Immature natural killer cell (primary cell): ENCODE results near the gene SLC16A7. TPM values are rescaled to one million over a fixed set of nuclear protein-coding genes. Genes with fewer than 3 reads are reported as not detected.
A peak's percentile ranks its signal among the peaks of the same experiment; 100 is the strongest.
"Not testable (repeated sequence)": the region's sequence is repeated elsewhere in the genome, so short reads cannot be mapped to it uniquely, and the experiment has no call there.

ENCODE experiments used
- DNase-seq, 3 donors: peaks; one replicate each; pipeline ENCODE4 v3.0.0; 2022; ENCODE audit warnings: mixed read lengths in 1 of 3
- H3K27ac Mint-ChIP-seq, 6 donors: one replicate each; pipeline ENCODE4 v1.8.0; 2020; ENCODE audit warnings: mixed read lengths in 6 of 6, mild to moderate bottlenecking in 5 of 6, inconsistent platforms in 4 of 6, moderate library complexity in 3 of 6
- H3K27me3 Mint-ChIP-seq, 3 donors: one replicate each; pipeline ENCODE4 v1.8.0; 2020 to 2021; ENCODE audit warnings: low read depth in 3 of 3, mild to moderate bottlenecking in 3 of 3, mixed read lengths in 3 of 3, moderate library complexity in 3 of 3, inconsistent platforms in 1 of 3
- H3K36me3 Mint-ChIP-seq, 3 donors: one replicate each; pipeline ENCODE4 v1.8.0; 2020; ENCODE audit warnings: mixed read lengths in 3 of 3, inconsistent platforms in 2 of 3, mild to moderate bottlenecking in 2 of 3
- H3K4me1 Mint-ChIP-seq, 2 donors: one replicate each; pipeline ENCODE4 v1.8.0; 2020; ENCODE audit warnings: inconsistent platforms in 2 of 2, mild to moderate bottlenecking in 2 of 2, mixed read lengths in 2 of 2, moderate library complexity in 1 of 2
- H3K4me3 Mint-ChIP-seq, 5 donors: one replicate each; pipeline ENCODE4 v1.8.0; 2020; ENCODE audit warnings: mild to moderate bottlenecking in 5 of 5, mixed read lengths in 5 of 5, inconsistent platforms in 3 of 5, moderate library complexity in 3 of 5
- H3K9me3 Mint-ChIP-seq, 6 donors: one replicate each; pipeline ENCODE4 v1.8.0; 2020; ENCODE audit warnings: mild to moderate bottlenecking in 6 of 6, mixed read lengths in 6 of 6, inconsistent platforms in 4 of 6, moderate library complexity in 3 of 6
- polyA plus RNA-seq, 3 donors: library from polyadenylated mRNA; unstranded; fragments of 300-500 nt; fragmentation: Illumina TruSeq; gene quantifications; one replicate each; pipeline ENCODE4 v1.2.3, GENCODE V29; 2021

SLC16A7 gene
- polyA plus RNA-seq, 3 donors from 2014 or later = 16.1 to 24.3 (median 18.3) TPM

DNA sequence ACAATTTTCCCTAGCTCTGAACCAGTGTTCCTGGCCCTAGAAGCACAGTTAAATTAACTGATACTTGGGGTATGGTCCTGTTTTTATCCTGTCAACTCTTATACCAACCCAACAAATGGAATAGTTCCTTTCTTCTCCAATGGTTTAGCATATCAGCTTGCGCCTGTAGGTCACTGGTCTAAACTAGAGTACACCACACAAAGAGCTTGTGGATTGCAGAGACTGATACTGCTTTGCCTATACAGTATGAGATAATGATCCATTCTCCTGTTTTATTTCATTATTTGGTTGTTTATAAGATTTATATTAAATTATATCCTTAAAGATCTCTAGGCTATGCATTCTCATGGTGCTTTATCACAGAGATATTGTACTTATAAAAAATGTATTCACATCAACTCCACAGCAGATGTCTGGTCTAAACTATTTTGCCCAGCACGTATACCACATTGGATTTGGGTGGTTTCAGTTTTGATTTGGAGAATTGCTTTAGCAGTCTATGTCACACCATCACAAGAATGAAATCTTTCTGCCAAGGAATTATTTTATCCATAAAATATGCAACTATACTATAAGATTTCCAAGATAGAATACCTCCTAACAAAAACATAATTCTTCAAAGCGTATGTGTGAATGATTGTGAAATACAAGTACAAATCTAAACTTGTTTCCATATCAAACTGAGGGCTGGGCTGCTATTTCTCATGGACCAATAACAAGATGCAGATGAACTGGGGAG, 142.1 kb downstream of the SLC16A7 start:
- Mint-ChIP-seq H3K4me1 (peaks cover 24 to 43% of the 10 kb centered on the region in 2 donors), H3K27me3 (peaks cover 0 to 1% (median 0%) of the 10 kb centered on the region in 3 donors), H3K4me3 (peak overlapping the region; percentile 36 to 68 (median 64)), H3K9me3 (no peaks in the 10 kb centered on the region), H3K36me3 (no peaks in the 10 kb centered on the region), H3K27ac (peak overlapping the region; percentile 43 to 91 (median 62))
- DNase-seq = peak in 1 of 3 donors; percentile 19

DNA sequence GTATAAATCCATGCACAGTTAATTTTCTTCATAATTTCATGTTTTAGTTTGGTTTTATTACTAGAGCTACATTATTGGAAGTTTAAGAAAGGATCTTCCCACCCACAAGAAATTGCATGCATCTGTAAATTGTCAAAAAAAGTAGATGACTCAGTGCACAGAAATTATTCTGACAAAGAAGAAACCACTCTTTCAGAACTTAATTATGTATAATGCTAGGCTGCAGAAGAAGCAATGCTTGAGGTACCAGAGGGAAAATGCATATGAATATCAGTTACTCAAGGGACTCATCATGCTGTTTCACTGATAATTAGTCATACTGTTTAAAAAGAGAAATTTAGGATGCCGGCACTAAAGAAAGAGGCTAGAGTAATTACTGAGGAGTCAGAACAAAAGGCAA, 147.0 kb downstream of the SLC16A7 start:
- Mint-ChIP-seq H3K9me3 (no peaks in the 10 kb centered on the region), H3K36me3 (peaks cover 0 to 22% (median 22%) of the 10 kb centered on the region in 3 donors), H3K27ac (no peak overlapping the region), H3K4me1 (peaks cover 11 to 27% of the 10 kb centered on the region in 2 donors), H3K27me3 (no peaks in the 10 kb centered on the region), H3K4me3 (no peak overlapping the region)
- no peak for DNase-seq

DNA sequence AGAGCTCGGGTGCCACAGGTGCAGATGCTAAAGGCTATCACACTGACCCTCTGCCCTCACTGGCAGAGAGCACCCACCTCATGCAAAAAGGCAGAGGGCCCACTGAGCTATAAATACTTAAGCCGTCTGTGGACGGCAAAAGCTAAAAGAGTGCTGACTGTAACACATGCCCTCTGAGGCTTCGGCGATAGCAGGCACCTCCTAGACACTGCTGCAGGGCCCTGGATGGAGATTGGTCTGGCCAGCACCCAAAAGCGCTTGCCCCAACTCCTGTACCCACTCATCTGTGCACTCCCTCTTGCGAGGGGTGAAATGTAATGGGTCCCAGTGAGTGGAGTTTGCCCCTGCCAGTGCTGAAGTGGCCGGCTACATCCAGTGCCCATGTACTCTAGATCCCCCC, 148.7 kb downstream of the SLC16A7 start:
- H3K4me3 Mint-ChIP-seq = no peak overlapping the region
- H3K4me1 Mint-ChIP-seq = peaks cover 3 to 18% of the 10 kb centered on the region in 2 donors
- H3K27me3 Mint-ChIP-seq = no peaks in the 10 kb centered on the region
- H3K36me3 Mint-ChIP-seq = peaks cover 0 to 33% (median 30%) of the 10 kb centered on the region in 3 donors
- peaks cover 0 to 2% (median under 1%) of the 10 kb centered on the region in 6 donors for H3K9me3 Mint-ChIP-seq
- no peak for DNase-seq
- H3K27ac Mint-ChIP-seq = no peak overlapping the region

DNA sequence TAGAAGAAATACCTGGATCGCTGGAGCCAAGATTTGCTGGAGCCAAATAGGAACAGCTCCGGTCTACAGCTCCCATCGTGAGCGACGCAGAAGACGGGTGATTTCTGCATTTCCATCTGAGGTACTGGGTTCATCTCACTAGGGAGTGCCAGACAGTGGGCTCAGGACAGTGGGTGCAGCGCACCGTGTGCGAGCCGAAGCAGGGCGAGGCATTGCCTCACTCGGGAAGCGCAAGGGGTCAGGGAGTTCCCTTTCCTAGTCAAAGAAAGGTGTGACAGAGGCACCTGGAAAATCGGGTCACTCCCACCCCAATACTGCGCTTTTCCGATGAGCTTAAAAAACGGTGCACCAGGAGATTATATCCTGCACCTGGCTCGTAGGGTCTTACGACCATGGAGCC, 155.3 kb downstream of the SLC16A7 start:
- H3K4me1 Mint-ChIP-seq, DNase-seq, H3K4me3 Mint-ChIP-seq, H3K27ac Mint-ChIP-seq, H3K27me3 Mint-ChIP-seq: not testable (repeated sequence)
- peaks cover 0 to 29% (median 20%) of the 10 kb centered on the region in 3 donors for H3K36me3 Mint-ChIP-seq
- peaks cover 3 to 15% (median 9%) of the 10 kb centered on the region in 6 donors for H3K9me3 Mint-ChIP-seq

DNA sequence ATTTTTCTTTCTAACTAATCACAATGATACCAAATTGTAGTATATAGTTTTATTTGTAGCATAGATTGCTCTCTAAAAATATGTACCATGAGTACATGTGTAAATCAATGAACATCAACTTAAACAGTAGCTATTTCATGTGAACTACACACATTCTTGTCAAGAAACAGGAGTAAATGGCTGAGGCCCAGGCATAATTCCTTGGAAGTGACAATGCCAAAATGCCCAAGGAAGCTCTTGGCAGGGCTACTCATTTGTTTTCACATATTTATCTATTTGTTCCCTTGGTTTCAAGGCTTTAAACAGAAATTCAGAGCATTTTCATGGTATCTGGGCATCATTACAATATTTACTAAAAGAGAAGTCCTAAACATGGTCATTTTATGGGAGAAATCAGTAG, 165.7 kb downstream of the SLC16A7 start:
- H3K4me3 Mint-ChIP-seq = no peak overlapping the region

DNA sequence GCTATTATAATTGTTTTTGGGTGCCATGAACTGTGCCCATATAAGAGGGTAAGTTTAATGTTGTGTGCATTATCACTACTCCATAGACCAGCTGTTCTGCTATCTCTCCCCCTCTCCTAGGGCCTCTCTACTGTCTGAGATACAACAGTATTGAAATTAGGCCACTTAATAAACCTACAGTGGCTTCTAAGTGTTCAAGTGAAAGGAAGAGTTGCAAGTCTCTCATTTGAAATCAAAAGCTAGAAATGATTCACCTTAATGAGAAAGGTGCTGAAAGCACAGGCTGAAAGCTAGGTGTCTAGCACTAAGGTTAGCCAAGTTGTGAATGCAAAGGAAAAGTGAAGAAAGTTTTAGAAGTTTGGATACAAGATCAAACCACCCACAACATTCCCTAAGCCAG, 168.0 kb downstream of the SLC16A7 start:
- Mint-ChIP-seq H3K4me3 (no peak overlapping the region), H3K27ac (peak overlapping the region in 1 of 6 donors; percentile 31), H3K27me3 (peaks cover 0 to 2% (median 0%) of the 10 kb centered on the region in 3 donors), H3K4me1 (peaks cover 19 to 40% of the 10 kb centered on the region in 2 donors), H3K9me3 (no peaks in the 10 kb centered on the region), H3K36me3 (peaks cover 0 to 8% (median 4%) of the 10 kb centered on the region in 3 donors)
- DNase-seq = no peak

More for the DNA sequence above, 165.7 kb downstream of the SLC16A7 start:
- H3K27me3 Mint-ChIP-seq = no peaks in the 10 kb centered on the region
- H3K4me1 Mint-ChIP-seq = peaks cover 18 to 29% of the 10 kb centered on the region in 2 donors
- H3K36me3 Mint-ChIP-seq = peaks cover 0 to 3% (median 0%) of the 10 kb centered on the region in 3 donors
- no peak for DNase-seq
- H3K9me3 Mint-ChIP-seq = peaks cover 0 to 4% (median 0%) of the 10 kb centered on the region in 6 donors
- H3K27ac Mint-ChIP-seq = no peak overlapping the region

DNA sequence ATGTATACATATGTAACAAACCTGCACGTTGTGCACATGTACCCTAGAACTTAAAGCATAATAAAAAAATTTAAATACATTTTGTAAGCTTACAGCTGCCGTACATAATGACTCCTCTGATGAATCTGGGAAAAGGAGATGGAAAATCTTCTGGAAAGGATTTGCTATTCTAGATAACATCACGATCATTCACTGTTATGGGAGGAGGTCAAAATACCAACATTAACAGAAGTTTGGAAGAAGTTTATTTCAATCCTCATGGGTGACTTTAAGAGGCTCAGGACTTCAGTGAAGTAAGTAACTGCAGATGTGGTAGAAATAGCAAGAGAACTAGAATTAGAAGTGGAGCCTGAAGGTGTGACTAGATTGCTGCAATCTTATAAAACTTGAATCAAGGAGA, 172.2 kb downstream of the SLC16A7 start:
- peaks cover 19 to 39% of the 10 kb centered on the region in 2 donors for H3K4me1 Mint-ChIP-seq
- H3K27me3 Mint-ChIP-seq = peaks cover 0 to 3% (median 0%) of the 10 kb centered on the region in 3 donors
- peaks cover 0 to 16% (median 8%) of the 10 kb centered on the region in 3 donors for H3K36me3 Mint-ChIP-seq
- DNase-seq = no peak
- no peak overlapping the region for H3K4me3 Mint-ChIP-seq
- H3K9me3 Mint-ChIP-seq = no peaks in the 10 kb centered on the region
- H3K27ac Mint-ChIP-seq = peak overlapping the region in 2 of 6 donors; percentile 36 to 47

DNA sequence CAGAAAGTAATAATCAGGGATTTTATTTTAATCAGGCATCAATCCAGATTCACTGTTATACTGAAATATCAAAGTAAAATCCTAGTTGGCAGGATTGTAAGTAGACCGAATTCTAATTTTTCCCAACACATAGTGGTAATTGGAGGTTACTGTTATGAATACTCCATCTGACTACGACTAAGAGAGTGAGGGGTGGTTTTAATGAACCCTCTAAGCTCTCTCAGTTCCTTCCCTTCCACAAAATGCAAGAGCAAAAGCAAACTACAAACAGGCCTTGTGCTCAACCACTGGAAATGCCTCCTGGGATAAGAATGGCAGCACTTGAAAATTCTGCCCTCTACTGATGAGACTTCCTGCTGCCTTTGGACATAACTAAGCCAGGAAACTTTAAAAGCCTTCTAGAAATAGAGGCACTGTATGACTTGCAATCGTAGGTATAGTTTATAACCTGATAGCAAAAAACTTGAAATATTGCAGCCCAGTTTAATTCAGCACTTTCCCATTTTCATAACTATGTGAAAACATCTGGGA, 184.8 kb downstream of the SLC16A7 start:
- DNase-seq = no peak
- H3K36me3 Mint-ChIP-seq = peaks cover 15 to 21% (median 18%) of the 10 kb centered on the region in 3 donors
- H3K27me3 Mint-ChIP-seq = peaks cover 0 to 1% (median 0%) of the 10 kb centered on the region in 3 donors
- H3K27ac Mint-ChIP-seq = peak overlapping the region in 3 of 6 donors; percentile 19 to 32 (median 23)
- no peaks in the 10 kb centered on the region for H3K9me3 Mint-ChIP-seq
- no peak overlapping the region for H3K4me3 Mint-ChIP-seq
- peaks cover 0 to 10% of the 10 kb centered on the region in 2 donors for H3K4me1 Mint-ChIP-seq

DNA sequence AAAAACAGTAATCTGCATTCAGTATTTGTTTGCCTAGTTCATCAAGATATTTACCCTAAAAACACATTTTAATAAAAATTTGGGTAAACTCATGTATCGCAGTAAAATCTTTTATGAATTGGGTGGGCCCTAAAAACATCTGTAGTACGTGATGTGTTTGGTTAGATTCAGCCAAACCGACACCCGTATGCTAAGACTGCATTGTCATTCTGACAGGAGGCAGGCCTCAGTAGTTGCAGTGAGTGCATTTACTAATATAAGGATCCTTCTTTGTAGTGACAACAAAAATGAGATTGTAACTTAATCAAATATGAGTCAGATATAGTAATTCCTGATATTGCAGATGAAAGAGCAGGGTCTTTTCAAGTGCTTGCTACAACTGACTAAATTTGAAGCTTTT, 191.8 kb downstream of the SLC16A7 start:
- no peak overlapping the region for H3K27ac Mint-ChIP-seq
- no peaks in the 10 kb centered on the region for H3K9me3 Mint-ChIP-seq
- peaks cover 7 to 20% (median 18%) of the 10 kb centered on the region in 3 donors for H3K36me3 Mint-ChIP-seq
- H3K4me3 Mint-ChIP-seq = no peak overlapping the region
- H3K4me1 Mint-ChIP-seq = peaks cover 1 to 9% of the 10 kb centered on the region in 2 donors
- peaks cover 0 to 2% (median 0%) of the 10 kb centered on the region in 3 donors for H3K27me3 Mint-ChIP-seq
- no peak for DNase-seq

DNA sequence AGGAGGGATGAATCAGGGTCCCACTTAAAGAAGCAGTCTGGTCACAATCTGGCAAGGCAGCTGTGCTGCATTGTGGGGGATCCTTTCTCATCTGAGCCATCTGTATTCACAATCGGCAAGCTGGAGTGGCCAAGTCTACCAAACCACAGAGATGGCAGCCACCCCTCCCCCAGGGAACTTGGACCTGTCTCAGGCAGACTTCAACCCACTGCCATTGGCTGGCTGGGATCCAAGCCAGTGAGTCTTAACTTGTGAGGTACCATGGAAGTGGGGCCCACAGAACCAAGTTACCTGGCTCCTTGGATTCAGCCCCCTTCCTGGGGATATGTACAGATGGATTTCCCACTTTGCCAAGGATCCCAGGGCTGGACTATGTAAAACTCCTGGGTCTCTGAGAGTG, 196.8 kb downstream of the SLC16A7 start:
- no peak overlapping the region for H3K4me3 Mint-ChIP-seq
- H3K4me1 Mint-ChIP-seq = peaks cover 1 to 9% of the 10 kb centered on the region in 2 donors
- peaks cover 3 to 36% (median 27%) of the 10 kb centered on the region in 6 donors for H3K9me3 Mint-ChIP-seq
- H3K27ac Mint-ChIP-seq = no peak overlapping the region
- peaks cover 23 to 41% (median 33%) of the 10 kb centered on the region in 3 donors for H3K36me3 Mint-ChIP-seq
- DNase-seq = no peak
- peaks cover 0 to 5% (median 0%) of the 10 kb centered on the region in 3 donors for H3K27me3 Mint-ChIP-seq

DNA sequence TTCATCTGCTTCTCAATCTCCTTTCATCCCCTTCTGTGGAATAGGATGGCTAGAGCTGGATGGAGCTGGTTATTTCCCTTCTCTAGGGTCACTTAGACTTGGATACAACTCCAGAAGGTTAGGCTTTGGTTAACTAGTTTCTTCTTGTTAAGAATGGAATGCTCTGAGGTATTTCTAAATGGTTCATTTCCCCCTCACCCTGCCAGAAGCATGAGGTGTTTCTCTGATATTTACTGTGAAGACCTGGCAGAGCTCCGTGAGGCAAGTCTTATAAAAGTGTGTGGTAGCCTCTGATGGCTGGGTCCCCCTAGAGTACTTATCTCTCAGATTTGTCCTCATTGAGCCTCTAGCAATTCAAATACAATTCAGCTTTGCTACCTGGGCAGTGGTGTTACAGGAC, 207.9 kb downstream of the SLC16A7 start:
- H3K36me3 Mint-ChIP-seq = peaks cover under 1 to 9% (median 4%) of the 10 kb centered on the region in 3 donors
- no peaks in the 10 kb centered on the region for H3K4me1 Mint-ChIP-seq
- no peak overlapping the region for H3K27ac Mint-ChIP-seq
- no peak for DNase-seq
- no peaks in the 10 kb centered on the region for H3K27me3 Mint-ChIP-seq
- H3K4me3 Mint-ChIP-seq = peak overlapping the region in 1 of 5 donors; percentile 47
- peaks cover 20 to 44% (median 27%) of the 10 kb centered on the region in 6 donors for H3K9me3 Mint-ChIP-seq

DNA sequence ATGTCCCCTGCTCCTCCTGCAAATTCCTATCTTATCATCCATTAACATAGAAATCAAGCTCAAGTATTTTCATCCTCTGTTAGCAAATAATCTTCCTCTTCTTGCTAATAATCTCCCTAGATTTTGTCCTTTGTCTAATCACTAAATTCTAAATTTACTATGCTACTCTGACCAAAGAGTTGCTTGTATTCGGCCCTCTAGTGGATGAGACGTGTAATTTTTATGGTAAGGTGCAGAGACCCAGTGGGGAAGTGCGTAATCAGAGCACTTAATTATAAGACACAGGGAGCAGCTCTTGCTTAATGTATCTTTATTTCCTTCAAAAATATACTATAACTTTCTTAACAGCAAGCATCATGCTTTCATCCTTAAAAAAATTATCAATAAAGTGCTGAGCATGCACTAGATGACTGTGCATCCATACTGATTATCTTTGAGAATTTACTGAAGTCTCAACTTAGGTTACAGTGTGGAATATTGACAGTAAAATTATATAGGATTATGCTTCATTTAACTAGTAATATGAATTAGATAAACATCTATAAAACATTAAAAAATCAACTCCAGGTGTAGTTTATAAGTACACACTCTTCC, 212.6 kb downstream of the SLC16A7 start:
- peak; percentile 5 to 28 (median 26) for DNase-seq

DNA sequence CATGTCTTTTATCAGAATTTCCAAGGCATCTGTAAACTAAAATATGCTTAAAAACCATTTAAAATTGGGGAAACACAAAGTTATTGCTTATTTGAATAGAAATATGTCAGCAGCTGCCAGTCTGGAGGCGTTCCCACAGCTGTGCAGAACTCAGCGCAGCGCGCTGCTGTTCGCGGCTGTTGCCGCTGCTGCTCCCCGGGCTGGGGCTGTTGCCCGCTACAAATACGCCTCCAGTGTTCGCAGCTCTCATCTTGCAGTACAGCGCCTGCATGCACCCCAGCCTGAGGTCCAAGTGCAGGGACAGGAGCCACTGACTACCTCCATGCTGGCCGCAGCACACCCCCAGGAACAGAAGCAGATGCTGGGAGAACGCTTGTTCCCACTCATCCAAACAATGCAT, 216.2 kb downstream of the SLC16A7 start:
- Mint-ChIP-seq H3K4me1 (no peaks in the 10 kb centered on the region), H3K36me3 (no peaks in the 10 kb centered on the region), H3K9me3 (no peaks in the 10 kb centered on the region), H3K4me3 (no peak overlapping the region), H3K27me3 (peaks cover 0 to 6% (median 0%) of the 10 kb centered on the region in 3 donors), H3K27ac (no peak overlapping the region)
- no peak for DNase-seq

More for the DNA sequence above, 212.6 kb downstream of the SLC16A7 start:
- H3K27ac Mint-ChIP-seq = no peak overlapping the region
- H3K27me3 Mint-ChIP-seq = peaks cover 0 to 6% (median 0%) of the 10 kb centered on the region in 3 donors
- H3K36me3 Mint-ChIP-seq = no peaks in the 10 kb centered on the region
- H3K4me3 Mint-ChIP-seq = no peak overlapping the region
- H3K4me1 Mint-ChIP-seq = no peaks in the 10 kb centered on the region
- peaks cover 0 to under 1% (median 0%) of the 10 kb centered on the region in 6 donors for H3K9me3 Mint-ChIP-seq

DNA sequence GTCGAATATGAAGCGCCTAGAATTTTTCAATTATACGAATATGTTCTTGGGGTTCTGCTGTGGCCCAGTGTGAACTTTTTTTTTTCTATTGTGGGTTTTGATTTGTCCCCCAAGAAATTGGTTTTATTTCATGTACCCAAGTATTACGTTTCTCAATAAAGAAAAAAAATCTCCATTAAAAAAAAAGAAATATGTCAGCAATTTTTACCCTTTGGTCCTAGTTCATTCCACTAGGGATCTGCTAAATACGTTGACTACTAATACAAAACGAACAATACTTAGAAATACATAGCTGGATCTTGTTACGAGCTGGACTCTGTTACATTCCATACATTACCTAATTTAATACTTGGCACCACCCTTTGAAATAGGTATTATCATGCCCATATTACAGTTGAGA, 216.9 kb downstream of the SLC16A7 start:
- Mint-ChIP-seq H3K9me3 (no peaks in the 10 kb centered on the region), H3K27ac (no peak overlapping the region), H3K4me1 (no peaks in the 10 kb centered on the region), H3K4me3 (no peak overlapping the region), H3K36me3 (no peaks in the 10 kb centered on the region), H3K27me3 (peaks cover 0 to 6% (median 0%) of the 10 kb centered on the region in 3 donors)
- DNase-seq = no peak
